K562 (cell line): ENCODE data around the gene FERMT1. TPM values are rescaled to one million over a fixed set of nuclear protein-coding genes. Genes with fewer than 3 reads are reported as not detected.
A peak's percentile ranks its signal among the peaks of the same experiment; 100 is the strongest.

Experiments used
- ATAC-seq: fragments of 200-7000 bp; cut with Tn5 transposase; 3 replicates; pipeline ENCODE4 v1.9.1; 2020; ENCODE audit warnings: moderate library complexity
- BruUV-seq: library from RNA; stranded (reverse); fragments of 400-500 nt; replicated peaks from 2 replicates; lab custom pipeline; 2021; lab: Mats Ljungman, UMichigan
- CTCF ChIA-PET: fragments of 300-600 bp; formaldehyde crosslinking; extraction: SDS; loops from one replicate; lab custom pipeline; 2021; ENCODE audit warnings: low intra/inter-chr PET ratio; lab: Yijun Ruan, JAX
- POLR2A ChIA-PET: fragments of 300-600, 350-650 bp; sonication (Branson Sonifier 250); formaldehyde crosslinking; extraction: SDS; loops from one replicate; lab custom pipeline; 2021; ENCODE audit warnings: antibody characterized with exemption, inconsistent platforms; lab: Yijun Ruan, JAX
- DNase-seq, 4 experiments: peaks; one replicate each; pipeline versions ENCODE4 v3.0.0 to v3.0.0-alpha.2; 2011 to 2018; ENCODE audit warnings: low spot score in 3 of 4, mixed read lengths in 3 of 4; ENCODE audit errors: extremely low read depth in 1 of 4
- FAIRE-seq: peaks from 2 replicates; lab custom pipeline; 2011; peaks lifted over from hg19 to GRCh38; lab: Jason Lieb, UNC
- H2AFZ ChIP-seq: 2 replicates; pipeline ENCODE4 v1.6.0; 2011; ENCODE audit warnings: low read depth, low read length, control low read depth, inconsistent platforms
- H3K27ac ChIP-seq: fragments of 200-600 bp; 3 replicates; pipeline ENCODE4 v1.8.0; 2011; ENCODE audit warnings: low read depth, mild to moderate bottlenecking, control low read depth, inconsistent platforms, low read length, moderate library complexity, mixed read lengths; ENCODE audit errors: extremely low read depth
- H3K27me3 ChIP-seq, 2 experiments: fragments of 300-600 bp in 1 of 2; 2 replicates in 1 of 2; 3 replicates in 1 of 2; pipeline versions ENCODE4 v1.6.0 to v1.8.0; 2011; ENCODE audit warnings: inconsistent platforms in 2 of 2, low read length in 2 of 2, mild to moderate bottlenecking in 1 of 2, mixed read lengths in 1 of 2, moderate library complexity in 1 of 2; ENCODE audit not compliant: control insufficient read depth in 2 of 2, insufficient read depth in 2 of 2
- H3K36me3 ChIP-seq: fragments of 300-600 bp; 3 replicates; pipeline ENCODE4 v1.8.0; 2011; ENCODE audit warnings: mild to moderate bottlenecking, low read length, inconsistent platforms; ENCODE audit not compliant: control insufficient read depth, insufficient read depth
- H3K4me1 ChIP-seq, 2 experiments: fragments of 200-600 bp in 1 of 2; replicated peaks in 1 of 2; 2 replicates in 1 of 2; 3 replicates in 1 of 2; pipeline versions ENCODE4 v1.5.1 to v1.8.0; 2011; ENCODE audit warnings: inconsistent platforms in 2 of 2, low read length in 2 of 2, mild to moderate bottlenecking in 1 of 2, mixed read lengths in 1 of 2, moderate library complexity in 1 of 2; ENCODE audit not compliant: control insufficient read depth in 2 of 2, insufficient read depth in 2 of 2
- H3K4me2 ChIP-seq: 2 replicates; pipeline ENCODE4 v1.6.1; 2011; ENCODE audit warnings: low read length, control low read depth, inconsistent platforms, mixed read lengths; ENCODE audit not compliant: insufficient read depth
- H3K4me3 ChIP-seq: fragments of 200-600 bp; sonication (generic), shearing (Covaris generic); 2 replicates; pipeline ENCODE4 v1.5.1; 2016; ENCODE audit warnings: control low read depth, inconsistent platforms
- H3K79me2 ChIP-seq: fragments of 200-600 bp; 3 replicates; pipeline ENCODE4 v1.8.0; 2011; ENCODE audit warnings: low read length, inconsistent platforms; ENCODE audit not compliant: control insufficient read depth, insufficient read depth
- H3K9ac ChIP-seq, 2 experiments: 2 replicates each; pipeline versions ENCODE4 v1.6.0 to v1.6.1; 2011; ENCODE audit warnings: low read depth in 2 of 2, low read length in 2 of 2, control low read depth in 1 of 2, inconsistent platforms in 1 of 2, mild to moderate bottlenecking in 1 of 2, mixed read lengths in 1 of 2; ENCODE audit not compliant: insufficient read depth in 1 of 2
- H3K9me1 ChIP-seq: one replicate; pipeline ENCODE4 v1.6.0; 2011; ENCODE audit warnings: inconsistent platforms, mild to moderate bottlenecking, low read length, moderate library complexity; ENCODE audit not compliant: control insufficient read depth, insufficient read depth
- H3K9me3 ChIP-seq: replicated peaks from 2 replicates; pipeline ENCODE4 v1.5.1; 2011; ENCODE audit warnings: low read depth, low read length, inconsistent platforms; ENCODE audit not compliant: control insufficient read depth, insufficient read depth
- H4K20me1 ChIP-seq: replicated peaks from 2 replicates; pipeline ENCODE4 v1.6.1; 2011; ENCODE audit warnings: low read length, inconsistent platforms, mixed read lengths; ENCODE audit not compliant: control insufficient read depth, insufficient read depth
- BCL6 ChIP-seq: fragments of 250-450 bp; sonication (Bioruptor Pico); IDR thresholded peaks from 2 replicates; pipeline ENCODE4 v1.4.0; 2020
- L3MBTL2 ChIP-seq: fragments of 450-650 bp; IDR thresholded peaks from 2 replicates; pipeline ENCODE4 v1.6.1; 2016; ENCODE audit warnings: mild to moderate bottlenecking, moderate library complexity
- MED1 ChIP-seq: sonication (generic); formaldehyde crosslinking; IDR thresholded peaks from 2 replicates; pipeline ENCODE4 v1.8.1; 2023; ENCODE audit warnings: missing genetic modification reagents, borderline replicate concordance
- SAFB2 ChIP-seq: fragments of 200-400 bp; formaldehyde crosslinking; IDR thresholded peaks from 2 replicates; pipeline ENCODE4 v1.6.1; 2018; ENCODE audit warnings: borderline replicate concordance, low read length, low read depth, moderate library complexity; ENCODE audit not compliant: severe bottlenecking
- SUPT5H ChIP-seq: fragments of 450-650 bp; IDR thresholded peaks from 2 replicates; pipeline ENCODE4 v1.6.1; 2016
- ZNF780A ChIP-seq: fragments of 250-450 bp; sonication (Bioruptor Pico); IDR thresholded peaks from 2 replicates; pipeline ENCODE4 v1.5.0; 2021; ENCODE audit warnings: mild to moderate bottlenecking
- WGBS: fragments of 100-300 bp; shearing (Covaris generic); methylation state at CpG from one replicate; pipeline ENCODE4 v1.1.6; 2016; ENCODE audit warnings: low coverage, mixed read lengths; ENCODE audit not compliant: insufficient coverage; ENCODE audit errors: missing lambda C conversion rate; 5-methylcytosine and 5-hydroxymethylcytosine counted together
- in situ Hi-C: fragments of 300-500 bp; cut with MboI; formaldehyde crosslinking; loops from 4 replicates; pipeline ENCODE4 v1.15.0; 2018; ENCODE audit warnings: inconsistent platforms, mixed read lengths
- intact Hi-C: fragments of 100-400 bp; cut with micrococcal nuclease; formaldehyde crosslinking; loops from 2 replicates; pipeline ENCODE4 v1.14.2; 2022
- polyA plus RNA-seq, 8 experiments: library from polyadenylated mRNA; depleted of rRNA in 4 of 8; stranded (reverse) in 5 of 8; unstranded in 3 of 8; fragments of >200 nt; fragmentation: Nextera tagmentation in 2 of 8; fragmentation: Illumina TruSeq in 1 of 8; extraction: Ambion mirVana in 2 of 8; extraction: Trizol in 1 of 8; gene quantifications; 2 replicates each; pipeline versions ENCODE4 v1.2.1 to v1.2.3, GENCODE V29; 2011 to 2014; ENCODE audit warnings: inconsistent platforms in 1 of 8, missing spikeins in 1 of 8
- total RNA-seq, 7 experiments: library from RNA; depleted of rRNA in 6 of 7; stranded (reverse); fragments of >200 nt in 6 of 7; fragmentation: Illumina TruSeq in 2 of 7; extraction: Trizol in 2 of 7; gene quantifications; 2 replicates each; pipeline versions ENCODE4 v1.2.1 to v1.2.3, GENCODE V29; 2011 to 2021; ENCODE audit warnings: low replicate concordance in 1 of 7
- TF ChIP-seq, protein P1 (sequence below): IDR thresholded peaks from 2 replicates; pipeline ENCODE4 v1.6.1; 2012; ENCODE audit warnings: low read depth, low read length, improper control_type of control experiment, borderline replicate concordance
- TF ChIP-seq, protein P2 (sequence below): fragments of 450-650 bp; IDR thresholded peaks from 2 replicates; pipeline ENCODE4 v1.6.1; 2018; ENCODE audit warnings: mild to moderate bottlenecking, low read depth; ENCODE audit not compliant: partially characterized antibody
- TF ChIP-seq, protein P3 (sequence below): fragments of 250-450 bp; sonication (Bioruptor Pico); IDR thresholded peaks from 2 replicates; pipeline ENCODE4 v1.8.0; 2022; ENCODE audit warnings: inconsistent platforms, mild to moderate bottlenecking, moderate library complexity, borderline replicate concordance
- TF ChIP-seq, protein P4 (sequence below): fragments of 250-450 bp; sonication (Bioruptor Pico); IDR thresholded peaks from 2 replicates; pipeline ENCODE4 v1.4.0; 2020
- TF ChIP-seq, protein P5 (sequence below): fragments of 250-450 bp; sonication (Bioruptor Pico); IDR thresholded peaks from 2 replicates; pipeline ENCODE4 v1.8.0; 2022; ENCODE audit warnings: moderate library complexity, mild to moderate bottlenecking, inconsistent platforms

Gene FERMT1
- total and polyA plus RNA-seq, 9 of the 15 experiments (the other 6 are each of a cell fraction or from before 2014, with no cell fraction given) = 0.07 TPM; not detected in 8

DNA sequence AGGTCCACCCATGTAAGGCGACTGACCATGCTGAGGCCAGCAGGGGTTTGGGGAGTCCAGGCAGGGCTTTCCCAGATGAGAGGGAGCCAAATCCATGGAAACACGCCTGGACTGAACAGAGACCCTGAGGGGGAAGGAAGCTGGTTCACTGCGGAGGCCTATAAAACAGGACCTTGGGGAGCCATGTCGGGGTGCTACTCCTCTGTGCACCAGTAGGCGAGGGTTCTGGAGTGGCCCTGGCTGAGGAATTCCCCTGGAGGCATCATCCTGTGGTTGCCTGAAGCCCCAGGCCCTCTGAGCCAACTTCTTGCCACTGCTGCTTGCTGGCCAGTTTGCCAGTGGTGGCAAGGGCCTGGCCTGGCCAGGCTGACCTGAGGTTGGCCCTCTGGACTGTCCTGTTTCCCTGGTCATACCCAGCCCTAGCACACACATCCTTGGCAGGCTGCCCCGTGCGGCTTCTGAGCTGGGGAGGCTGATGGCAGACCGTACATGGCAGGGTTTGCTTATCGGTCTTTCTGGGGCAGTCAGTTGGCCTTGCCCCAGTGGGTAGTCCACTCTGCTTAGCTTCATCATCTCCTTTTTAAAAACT, 66.8 kb downstream of the FERMT1 start:
- intact Hi-C loops (no loop called here), in situ Hi-C loops (no loop called here)
- peak; percentile 52 for ATAC-seq
- no peak overlapping the region for H3K27ac ChIP-seq
- no peaks in the 10 kb centered on the region for H3K27me3 ChIP-seq
- CTCF ChIA-PET = no interaction called here
- BruUV-seq = no TSS peak
- no peak overlapping the region for H3K9ac ChIP-seq
- H3K4me3 ChIP-seq = no peak overlapping the region
- no peak for DNase-seq
- no peak for FAIRE-seq
- H3K4me2 ChIP-seq = no peak overlapping the region
- 58% methylated on average over 5 of the region's 9 CpGs for WGBS
- POLR2A ChIA-PET = interaction anchor here (0.7 kb wide), 1 partner anchor 99 kb away, joined by 3 read pairs; no protein-coding TSS in a partner anchor
- no peaks in the 10 kb centered on the region for H3K9me3 ChIP-seq
- peaks cover 7 to 18% of the 10 kb centered on the region in 2 experiments for H3K4me1 ChIP-seq
- no peaks in the 10 kb centered on the region for H3K36me3 ChIP-seq
- no peaks in the 10 kb centered on the region for H3K9me1 ChIP-seq
- no peaks in the 10 kb centered on the region for H4K20me1 ChIP-seq
- no peaks in the 10 kb centered on the region for H3K79me2 ChIP-seq
- no peak overlapping the region for H2AFZ ChIP-seq
- no peak for TF ChIP-seq MED1
- TF ChIP-seq, protein P1, sequence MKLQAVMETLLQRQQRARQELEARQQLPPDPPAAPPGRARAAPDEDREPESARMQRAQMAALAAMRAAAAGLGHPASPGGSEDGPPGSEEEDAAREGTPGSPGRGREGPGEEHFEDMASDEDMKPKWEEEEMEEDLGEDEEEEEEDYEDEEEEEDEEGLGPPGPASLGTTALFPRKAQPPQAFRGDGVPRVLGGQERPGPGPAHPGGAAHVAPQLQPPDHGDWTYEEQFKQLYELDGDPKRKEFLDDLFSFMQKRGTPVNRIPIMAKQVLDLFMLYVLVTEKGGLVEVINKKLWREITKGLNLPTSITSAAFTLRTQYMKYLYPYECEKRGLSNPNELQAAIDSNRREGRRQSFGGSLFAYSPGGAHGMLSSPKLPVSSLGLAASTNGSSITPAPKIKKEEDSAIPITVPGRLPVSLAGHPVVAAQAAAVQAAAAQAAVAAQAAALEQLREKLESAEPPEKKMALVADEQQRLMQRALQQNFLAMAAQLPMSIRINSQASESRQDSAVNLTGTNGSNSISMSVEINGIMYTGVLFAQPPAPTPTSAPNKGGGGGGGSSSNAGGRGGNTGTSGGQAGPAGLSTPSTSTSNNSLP = no peak
- TF ChIP-seq, protein P2, sequence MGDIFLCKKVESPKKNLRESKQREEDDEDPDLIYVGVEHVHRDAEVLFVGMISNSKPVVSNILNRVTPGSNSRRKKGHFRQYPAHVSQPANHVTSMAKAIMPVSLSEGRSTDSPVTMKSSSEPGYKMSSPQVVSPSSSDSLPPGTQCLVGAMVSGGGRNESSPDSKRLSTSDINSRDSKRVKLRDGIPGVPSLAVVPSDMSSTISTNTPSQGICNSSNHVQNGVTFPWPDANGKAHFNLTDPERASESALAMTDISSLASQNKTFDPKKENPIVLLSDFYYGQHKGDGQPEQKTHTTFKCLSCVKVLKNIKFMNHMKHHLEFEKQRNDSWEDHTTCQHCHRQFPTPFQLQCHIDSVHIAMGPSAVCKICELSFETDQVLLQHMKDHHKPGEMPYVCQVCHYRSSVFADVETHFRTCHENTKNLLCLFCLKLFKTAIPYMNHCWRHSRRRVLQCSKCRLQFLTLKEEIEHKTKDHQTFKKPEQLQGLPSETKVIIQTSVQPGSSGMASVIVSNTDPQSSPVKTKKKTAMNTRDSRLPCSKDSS = no peak
- no peak for TF ChIP-seq SUPT5H
- TF ChIP-seq BCL6 (CRISPR knock-in tag) = no peak
- TF ChIP-seq, protein P3, sequence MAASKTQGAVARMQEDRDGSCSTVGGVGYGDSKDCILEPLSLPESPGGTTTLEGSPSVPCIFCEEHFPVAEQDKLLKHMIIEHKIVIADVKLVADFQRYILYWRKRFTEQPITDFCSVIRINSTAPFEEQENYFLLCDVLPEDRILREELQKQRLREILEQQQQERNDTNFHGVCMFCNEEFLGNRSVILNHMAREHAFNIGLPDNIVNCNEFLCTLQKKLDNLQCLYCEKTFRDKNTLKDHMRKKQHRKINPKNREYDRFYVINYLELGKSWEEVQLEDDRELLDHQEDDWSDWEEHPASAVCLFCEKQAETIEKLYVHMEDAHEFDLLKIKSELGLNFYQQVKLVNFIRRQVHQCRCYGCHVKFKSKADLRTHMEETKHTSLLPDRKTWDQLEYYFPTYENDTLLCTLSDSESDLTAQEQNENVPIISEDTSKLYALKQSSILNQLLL (CRISPR knock-in tag) = no peak
- TF ChIP-seq, protein P4, sequence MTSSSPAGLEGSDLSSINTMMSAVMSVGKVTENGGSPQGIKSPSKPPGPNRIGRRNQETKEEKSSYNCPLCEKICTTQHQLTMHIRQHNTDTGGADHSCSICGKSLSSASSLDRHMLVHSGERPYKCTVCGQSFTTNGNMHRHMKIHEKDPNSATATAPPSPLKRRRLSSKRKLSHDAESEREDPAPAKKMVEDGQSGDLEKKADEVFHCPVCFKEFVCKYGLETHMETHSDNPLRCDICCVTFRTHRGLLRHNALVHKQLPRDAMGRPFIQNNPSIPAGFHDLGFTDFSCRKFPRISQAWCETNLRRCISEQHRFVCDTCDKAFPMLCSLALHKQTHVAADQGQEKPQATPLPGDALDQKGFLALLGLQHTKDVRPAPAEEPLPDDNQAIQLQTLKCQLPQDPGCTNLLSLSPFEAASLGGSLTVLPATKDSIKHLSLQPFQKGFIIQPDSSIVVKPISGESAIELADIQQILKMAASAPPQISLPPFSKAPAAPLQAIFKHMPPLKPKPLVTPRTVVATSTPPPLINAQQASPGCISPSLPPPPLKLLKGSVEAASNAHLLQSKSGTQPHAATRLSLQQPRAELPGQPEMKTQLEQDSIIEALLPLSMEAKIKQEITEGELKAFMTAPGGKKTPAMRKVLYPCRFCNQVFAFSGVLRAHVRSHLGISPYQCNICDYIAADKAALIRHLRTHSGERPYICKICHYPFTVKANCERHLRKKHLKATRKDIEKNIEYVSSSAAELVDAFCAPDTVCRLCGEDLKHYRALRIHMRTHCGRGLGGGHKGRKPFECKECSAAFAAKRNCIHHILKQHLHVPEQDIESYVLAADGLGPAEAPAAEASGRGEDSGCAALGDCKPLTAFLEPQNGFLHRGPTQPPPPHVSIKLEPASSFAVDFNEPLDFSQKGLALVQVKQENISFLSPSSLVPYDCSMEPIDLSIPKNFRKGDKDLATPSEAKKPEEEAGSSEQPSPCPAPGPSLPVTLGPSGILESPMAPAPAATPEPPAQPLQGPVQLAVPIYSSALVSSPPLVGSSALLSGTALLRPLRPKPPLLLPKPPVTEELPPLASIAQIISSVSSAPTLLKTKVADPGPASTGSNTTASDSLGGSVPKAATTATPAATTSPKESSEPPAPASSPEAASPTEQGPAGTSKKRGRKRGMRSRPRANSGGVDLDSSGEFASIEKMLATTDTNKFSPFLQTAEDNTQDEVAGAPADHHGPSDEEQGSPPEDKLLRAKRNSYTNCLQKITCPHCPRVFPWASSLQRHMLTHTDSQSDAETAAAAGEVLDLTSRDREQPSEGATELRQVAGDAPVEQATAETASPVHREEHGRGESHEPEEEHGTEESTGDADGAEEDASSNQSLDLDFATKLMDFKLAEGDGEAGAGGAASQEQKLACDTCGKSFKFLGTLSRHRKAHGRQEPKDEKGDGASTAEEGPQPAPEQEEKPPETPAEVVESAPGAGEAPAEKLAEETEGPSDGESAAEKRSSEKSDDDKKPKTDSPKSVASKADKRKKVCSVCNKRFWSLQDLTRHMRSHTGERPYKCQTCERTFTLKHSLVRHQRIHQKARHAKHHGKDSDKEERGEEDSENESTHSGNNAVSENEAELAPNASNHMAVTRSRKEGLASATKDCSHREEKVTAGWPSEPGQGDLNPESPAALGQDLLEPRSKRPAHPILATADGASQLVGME (CRISPR knock-in tag) = no peak
- TF ChIP-seq L3MBTL2 = no peak
- no peak for TF ChIP-seq ZNF780A (CRISPR knock-in tag)
- no peak for TF ChIP-seq SAFB2
- TF ChIP-seq, protein P5, sequence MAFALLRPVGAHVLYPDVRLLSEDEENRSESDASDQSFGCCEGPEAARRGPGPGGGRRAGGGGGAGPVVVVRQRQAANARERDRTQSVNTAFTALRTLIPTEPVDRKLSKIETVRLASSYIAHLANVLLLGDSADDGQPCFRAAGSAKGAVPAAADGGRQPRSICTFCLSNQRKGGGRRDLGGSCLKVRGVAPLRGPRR (CRISPR knock-in tag) = no peak
